ENCODE data around the gene TMEM101. TPM values are rescaled to one million over a fixed set of nuclear protein-coding genes. Genes with fewer than 3 reads are reported as not detected.
"Not testable (repeated sequence)": the region's sequence is repeated elsewhere in the genome, so short reads cannot be mapped to it uniquely, and the experiment has no call there.

The TMEM101 gene
- total RNA-seq, 2 experiments from 2014 or later = 17.6 to 22.7 TPM

DNA sequence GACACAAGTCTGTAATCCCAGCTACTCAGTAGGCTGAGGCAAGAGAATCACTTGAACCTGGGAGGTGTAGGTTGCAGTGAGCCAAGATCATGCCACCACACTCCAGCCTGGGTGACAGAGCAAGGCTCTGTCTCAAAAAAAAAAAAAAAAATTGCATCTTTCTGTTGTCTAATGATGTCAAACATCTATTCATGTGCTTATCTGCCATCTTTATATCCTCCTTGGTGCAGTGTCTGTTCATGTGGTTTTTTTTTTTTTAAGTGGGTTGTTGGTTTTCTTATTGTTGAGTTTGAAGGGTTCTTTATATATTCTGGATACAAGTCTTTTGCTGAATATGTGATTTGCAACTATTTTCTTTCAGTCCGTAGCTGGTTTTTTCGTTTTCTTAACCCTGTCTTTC lies 43.3 kb downstream of the TMEM101 start:
- CTCF ChIA-PET = interaction anchor here (0.9 to 1.1 kb wide), 4 partner anchors 8 to 22 kb away, joined by 3 to 4 read pairs (median 4); no protein-coding TSS in a partner anchor
- H3K9me3 Mint-ChIP-seq (ENCODE audit: low read depth); H3K4me1 Mint-ChIP-seq; DNase-seq; H3K27ac Mint-ChIP-seq; ATAC-seq; intact Hi-C loops (cut with DNase I, micrococcal nuclease); POLR2A ChIA-PET; H3K4me3 Mint-ChIP-seq; H3K36me3 Mint-ChIP-seq (ENCODE audit: low read depth): not testable (repeated sequence)
- peaks cover 12% of the 10 kb centered on the region for H3K27me3 Mint-ChIP-seq

DNA sequence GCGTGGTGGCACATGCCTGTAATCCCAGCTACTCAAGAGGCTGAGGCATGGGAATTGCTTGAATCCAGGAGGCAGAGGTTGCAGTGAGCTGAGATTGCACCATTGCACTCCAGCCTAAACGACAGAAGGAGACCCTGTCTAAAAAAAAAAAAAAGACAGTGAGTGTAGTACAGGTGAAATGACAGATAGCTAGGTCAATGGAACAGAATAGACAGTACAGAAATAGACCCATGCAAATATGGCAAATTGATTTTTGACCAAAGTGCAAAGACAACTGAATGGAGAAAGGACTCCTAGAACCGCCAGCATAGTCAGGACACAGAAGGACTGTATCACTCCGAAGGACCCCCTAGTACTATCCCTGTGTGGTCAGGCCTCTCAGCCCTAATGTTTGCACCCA lies 44.4 kb downstream of the TMEM101 start:
- H3K27ac Mint-ChIP-seq = no peak overlapping the region
- intact Hi-C loops (cut with DNase I, micrococcal nuclease) = no loop called here
- no peaks in the 10 kb centered on the region for H3K36me3 Mint-ChIP-seq (ENCODE audit: low read depth)
- CTCF ChIA-PET = interaction anchor here (0.9 to 1.1 kb wide), 2 partner anchors 23 to 26 kb away, joined by 3 read pairs; no protein-coding TSS in a partner anchor
- POLR2A ChIA-PET = no interaction called here
- no peak for ATAC-seq
- no peaks in the 10 kb centered on the region for H3K9me3 Mint-ChIP-seq (ENCODE audit: low read depth)
- H3K27me3 Mint-ChIP-seq = peaks cover 12% of the 10 kb centered on the region
- H3K4me1 Mint-ChIP-seq = no peaks in the 10 kb centered on the region
- DNase-seq = no peak
- no peak overlapping the region for H3K4me3 Mint-ChIP-seq

DNA sequence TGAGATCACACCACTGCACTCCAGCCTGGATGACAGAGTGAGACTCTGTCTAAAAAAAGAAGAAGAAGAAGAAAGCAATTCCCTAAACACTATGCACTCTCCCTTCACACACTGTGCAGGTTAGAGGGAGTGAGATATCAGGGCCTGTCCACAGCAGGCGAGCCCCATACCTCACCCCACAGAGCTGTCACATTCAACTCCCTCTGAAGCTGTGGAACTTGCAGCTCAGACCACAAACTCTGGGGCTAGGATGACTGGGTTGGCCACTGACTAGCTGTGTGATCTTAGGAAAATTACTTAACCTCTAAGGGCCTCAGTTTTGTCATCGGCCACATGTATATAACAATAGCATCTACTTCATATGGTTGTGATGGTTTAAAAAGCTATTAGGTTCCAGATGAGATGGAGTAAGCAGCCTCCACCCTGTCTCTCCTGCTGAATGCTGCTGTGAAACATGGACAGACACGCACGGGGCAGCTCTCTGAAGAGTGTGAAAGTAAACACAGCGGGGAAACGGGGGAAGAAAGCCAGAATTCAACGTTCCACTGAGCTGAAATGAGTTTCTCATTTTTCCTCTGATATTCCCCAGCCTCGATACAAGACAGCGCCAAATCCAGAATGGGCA lies 47.4 kb downstream of the TMEM101 start:
- H3K9me3 Mint-ChIP-seq (ENCODE audit: low read depth) = no peaks in the 10 kb centered on the region
- no peaks in the 10 kb centered on the region for H3K4me1 Mint-ChIP-seq
- H3K27me3 Mint-ChIP-seq = peaks cover 11% of the 10 kb centered on the region
- ATAC-seq = peak; percentile 47
- intact Hi-C loops (cut with DNase I, micrococcal nuclease) = no loop called here
- DNase-seq = no peak
- ChIA-PET CTCF (interaction anchor here (1.1 to 1.5 kb wide), 2 partner anchors 27 to 89 kb away, joined by 3 read pairs; no protein-coding TSS in a partner anchor), POLR2A (no interaction called here)
- no peak overlapping the region for H3K27ac Mint-ChIP-seq
- no peak overlapping the region for H3K4me3 Mint-ChIP-seq
- H3K36me3 Mint-ChIP-seq (ENCODE audit: low read depth) = no peaks in the 10 kb centered on the region

DNA sequence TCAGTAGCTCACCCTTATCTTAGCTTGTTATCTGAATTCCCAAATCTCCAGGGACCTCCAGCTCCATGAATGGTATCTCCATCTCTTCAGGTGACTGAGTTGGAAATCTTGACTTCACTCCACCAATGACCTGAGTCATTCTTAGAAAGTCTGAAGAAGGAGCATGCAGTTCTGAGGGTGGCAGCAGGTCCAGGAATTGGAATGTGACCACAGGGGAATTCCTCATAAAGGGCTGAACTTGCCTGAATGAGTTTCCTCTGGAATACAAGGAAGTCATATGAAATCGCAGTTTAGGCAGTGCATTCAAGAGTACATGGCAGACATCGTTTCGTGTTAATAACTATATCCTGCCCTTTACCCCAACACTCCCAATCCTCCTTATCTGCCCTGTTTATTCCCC lies 48.5 kb downstream of the TMEM101 start:
- no peaks in the 10 kb centered on the region for H3K9me3 Mint-ChIP-seq (ENCODE audit: low read depth)
- no peaks in the 10 kb centered on the region for H3K36me3 Mint-ChIP-seq (ENCODE audit: low read depth)
- H3K4me1 Mint-ChIP-seq = no peaks in the 10 kb centered on the region
- ChIA-PET POLR2A (no interaction called here), CTCF (interaction anchor here (1.5 kb wide), 1 partner anchor 28 kb away, joined by 3 read pairs; no protein-coding TSS in a partner anchor)
- H3K27me3 Mint-ChIP-seq = peaks cover 15% of the 10 kb centered on the region
- no peak for ATAC-seq
- H3K4me3 Mint-ChIP-seq = no peak overlapping the region
- H3K27ac Mint-ChIP-seq = no peak overlapping the region
- DNase-seq = no peak
- intact Hi-C loops (cut with DNase I, micrococcal nuclease) = no loop called here

DNA sequence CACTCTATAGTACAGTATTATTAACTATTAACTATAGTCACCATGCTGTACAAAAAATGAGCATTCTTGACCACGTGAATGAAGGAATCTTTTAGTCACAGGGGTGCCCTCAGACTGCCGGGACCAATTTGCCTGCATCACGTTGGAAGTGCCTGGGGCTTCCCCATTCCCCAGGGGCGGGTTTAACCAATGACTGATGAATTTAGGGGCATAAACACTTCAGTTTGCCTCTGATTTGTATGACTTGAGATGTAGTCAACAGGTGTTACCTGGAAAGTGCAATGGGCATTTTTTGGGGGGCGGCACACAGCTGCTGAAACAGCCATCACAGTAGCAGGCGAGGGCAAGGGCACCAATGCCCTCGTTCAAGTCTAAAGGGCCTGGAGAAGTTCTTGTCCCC lies 52.3 kb downstream of the TMEM101 start:
- DNase-seq (no peak), ATAC-seq (no peak)
- no peaks in the 10 kb centered on the region for H3K36me3 Mint-ChIP-seq (ENCODE audit: low read depth)
- ChIA-PET CTCF (interaction anchor here (0.9 to 2.9 kb wide), 4 partner anchors 10 to 84 kb away, joined by 3 to 9 read pairs (median 4); no protein-coding TSS in a partner anchor), POLR2A (no interaction called here)
- H3K4me3 Mint-ChIP-seq = no peak overlapping the region
- no peaks in the 10 kb centered on the region for H3K9me3 Mint-ChIP-seq (ENCODE audit: low read depth)
- intact Hi-C loops (cut with DNase I, micrococcal nuclease) = no loop called here
- no peak overlapping the region for H3K27ac Mint-ChIP-seq
- no peaks in the 10 kb centered on the region for H3K4me1 Mint-ChIP-seq
- peaks cover 12% of the 10 kb centered on the region for H3K27me3 Mint-ChIP-seq

DNA sequence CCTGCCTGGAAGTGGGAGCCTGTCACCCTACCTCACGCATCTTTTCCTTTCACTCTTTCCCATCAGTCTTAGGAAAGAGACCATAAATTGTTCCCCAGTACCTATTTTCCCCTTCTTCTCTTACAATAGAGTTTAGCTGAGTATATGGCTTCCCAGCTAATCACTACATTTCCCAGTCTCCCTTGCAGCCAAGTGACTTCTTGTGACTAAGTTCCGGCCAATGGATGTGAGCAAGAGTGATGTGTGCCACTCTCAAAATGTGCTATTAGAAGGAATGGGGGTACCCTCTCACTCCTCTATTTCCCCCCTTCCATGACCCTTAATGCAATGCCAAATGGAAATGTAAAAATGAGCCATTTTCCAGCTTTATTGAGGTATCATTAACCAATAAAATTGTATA lies 52.8 kb downstream of the TMEM101 start:
- H3K9me3 Mint-ChIP-seq (ENCODE audit: low read depth) = no peaks in the 10 kb centered on the region
- H3K27ac Mint-ChIP-seq = no peak overlapping the region
- H3K4me1 Mint-ChIP-seq = no peaks in the 10 kb centered on the region
- H3K4me3 Mint-ChIP-seq = no peak overlapping the region
- peaks cover 11% of the 10 kb centered on the region for H3K27me3 Mint-ChIP-seq
- no peak for DNase-seq
- no peak for ATAC-seq
- CTCF ChIA-PET = interaction anchor here (0.9 to 2.9 kb wide), 3 partner anchors 15 to 207 kb away, joined by 3 to 9 read pairs (median 3); no protein-coding TSS in a partner anchor
- intact Hi-C loops (cut with DNase I, micrococcal nuclease) = no loop called here
- no peaks in the 10 kb centered on the region for H3K36me3 Mint-ChIP-seq (ENCODE audit: low read depth)
- POLR2A ChIA-PET = no interaction called here

DNA sequence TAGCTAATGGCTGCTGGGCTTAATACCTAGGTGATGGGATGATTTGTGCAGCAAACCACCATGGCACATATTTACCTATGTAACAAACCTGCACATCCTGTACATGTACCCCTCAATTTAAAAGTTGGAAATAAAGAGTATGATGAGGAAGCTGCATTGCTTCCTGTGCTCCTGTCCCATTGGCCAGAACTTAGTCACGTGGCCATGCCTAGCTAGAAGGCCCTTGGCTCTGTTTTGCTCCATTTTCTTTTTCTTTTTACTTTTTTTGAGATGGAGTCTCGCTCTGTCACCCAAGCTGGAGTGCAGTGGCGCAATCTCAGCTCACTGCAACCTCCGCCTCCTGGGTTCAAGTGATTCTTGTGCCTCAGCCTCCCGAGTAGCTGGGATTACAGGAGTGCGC lies 53.5 kb downstream of the TMEM101 start:
- POLR2A ChIA-PET = interaction anchor here (0.7 kb wide), 1 partner anchor 423 kb away, joined by 4 read pairs; no protein-coding TSS in a partner anchor
- DNase-seq; H3K36me3 Mint-ChIP-seq (ENCODE audit: low read depth); H3K27ac Mint-ChIP-seq; ATAC-seq; intact Hi-C loops (cut with DNase I, micrococcal nuclease); H3K4me1 Mint-ChIP-seq; H3K4me3 Mint-ChIP-seq; H3K27me3 Mint-ChIP-seq; H3K9me3 Mint-ChIP-seq (ENCODE audit: low read depth): not testable (repeated sequence)
- CTCF ChIA-PET = interaction anchor here (0.6 to 2.9 kb wide), 4 partner anchors 17 to 208 kb away, joined by 3 to 9 read pairs (median 3); no protein-coding TSS in a partner anchor

Other genes starting within 250 kb of the TMEM101 start
- 10 to 100 TPM; 23.4 to 24.8 TPM for gene DUSP3, start 236.0 kb downstream of the TMEM101 start, total RNA-seq
- not detected for gene CFAP97D1, start 234.5 kb downstream of the TMEM101 start, total RNA-seq
- gene MPP3, start 181.8 kb downstream of the TMEM101 start, total RNA-seq = under 1 TPM; 0.37 to 0.41 TPM
- not detected for gene CD300LG, start 167.8 kb downstream of the TMEM101 start, total RNA-seq
- 1 to 10 TPM; 1.2 to 1.3 TPM for gene MPP2, start 107.4 kb downstream of the TMEM101 start, total RNA-seq
- gene PPY, start 72.5 kb downstream of the TMEM101 start, total RNA-seq = not detected
- gene PYY, start 61.0 kb downstream of the TMEM101 start, total RNA-seq = not detected
- 1 to 10 TPM; 1.3 to 1.5 TPM for gene NAGS, start 10.3 kb downstream of the TMEM101 start, total RNA-seq
- 100 to 1,000 TPM in 1 of 2 experiments, 10 to 100 TPM in 1; 93.1 to 102 TPM for gene LSM12, start 51.7 kb upstream of the TMEM101 start, total RNA-seq
- gene G6PC3, start 55.8 kb upstream of the TMEM101 start, total RNA-seq = 10 to 100 TPM; 21.3 to 22.0 TPM
- 10 to 100 TPM; 16.5 to 22.0 TPM for gene HDAC5, start 108.7 kb upstream of the TMEM101 start, total RNA-seq
- 10 to 100 TPM; 17.1 to 23.3 TPM for gene HROB, start 127.0 kb upstream of the TMEM101 start, total RNA-seq
- gene ASB16, start 155.7 kb upstream of the TMEM101 start, total RNA-seq = under 1 TPM; 0.14 TPM
- gene TMUB2, start 172.0 kb upstream of the TMEM101 start, total RNA-seq = 10 to 100 TPM; 19.8 to 20.3 TPM
- 10 to 100 TPM; 66.3 to 70.6 TPM for gene ATXN7L3, start 184.9 kb upstream of the TMEM101 start, total RNA-seq
- gene UBTF, start 204.7 kb upstream of the TMEM101 start, total RNA-seq = 100 to 1,000 TPM; 127 to 162 TPM